SKM-1 (cell line): Measurements from ENCODE around the gene TGFB2.

Experiments used
- DNase-seq: peaks from one replicate; lab custom pipeline; 2025; ENCODE audit not compliant: unreplicated experiment; lab: John Stamatoyannopoulos, UW

The TGFB2 gene

DNA sequence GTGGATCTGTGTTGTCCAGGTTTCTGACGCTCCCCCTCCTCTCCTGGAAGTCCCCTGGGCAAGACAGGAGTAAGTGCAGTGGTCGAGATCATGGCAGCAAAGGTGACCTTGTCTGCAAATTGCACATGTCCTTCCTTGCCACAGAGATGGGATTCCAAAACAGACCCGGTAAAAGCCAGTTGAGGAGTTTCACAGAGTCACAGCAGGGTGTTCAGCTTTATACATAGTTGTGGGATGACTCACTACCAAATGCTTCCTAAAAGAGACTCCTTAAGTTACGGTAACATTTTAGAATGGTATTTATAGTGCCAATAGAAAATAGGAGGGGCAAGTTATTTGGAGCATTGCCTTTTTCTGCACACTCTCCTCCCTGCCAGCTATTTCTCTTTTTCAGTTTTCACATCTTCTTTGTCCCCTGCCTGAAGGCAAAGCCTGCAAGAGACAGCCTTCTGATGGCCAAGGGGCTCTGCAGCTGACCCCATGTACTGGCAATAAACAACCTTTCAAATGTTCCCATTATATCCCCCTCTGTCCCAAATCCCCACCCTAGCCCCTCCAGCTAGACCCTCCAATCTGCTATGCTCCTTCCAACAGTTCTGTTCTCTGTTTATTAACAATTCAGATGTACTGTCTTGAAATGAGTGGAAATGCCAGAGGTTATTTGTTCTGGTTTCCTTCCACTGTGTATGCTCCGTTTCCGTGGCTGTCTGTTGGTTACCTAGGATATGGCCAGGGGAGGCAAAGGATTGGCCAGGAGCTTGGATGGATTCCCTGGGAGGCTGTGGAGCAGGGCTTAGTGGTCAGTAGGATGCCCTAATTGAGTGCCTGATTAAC, 115.0 kb downstream of the TGFB2 start:
- no peak for DNase-seq

DNA sequence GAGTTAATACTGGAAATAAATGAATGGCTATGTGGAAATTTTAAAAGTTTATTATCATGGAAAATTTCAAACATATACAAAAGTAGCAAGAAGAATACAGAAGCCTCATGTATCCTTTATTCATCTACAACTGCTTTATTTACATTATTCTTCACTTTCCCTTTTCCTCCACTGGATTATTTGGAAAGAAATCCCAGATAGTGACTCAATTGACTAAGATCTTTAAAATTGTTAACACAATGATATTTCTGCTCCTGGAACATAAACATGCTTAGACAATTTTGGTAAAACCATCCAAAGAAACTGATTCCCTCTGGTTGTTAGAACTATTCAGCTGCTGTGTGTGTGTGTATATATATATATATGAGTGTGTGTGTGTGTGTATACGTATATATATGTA, 116.2 kb downstream of the TGFB2 start:
- no peak for DNase-seq

GRCh38 chr1:218462116-218462515, 117.0 kb downstream of the TGFB2 start:
- DNase-seq, result no peak

GRCh38 chr1:218462587-218462986, 117.5 kb downstream of the TGFB2 start:
- no peak for DNase-seq

GRCh38 chr1:218463194-218464156, 118.3 kb downstream of the TGFB2 start:
- DNase-seq, result peak; percentile 73

DNA sequence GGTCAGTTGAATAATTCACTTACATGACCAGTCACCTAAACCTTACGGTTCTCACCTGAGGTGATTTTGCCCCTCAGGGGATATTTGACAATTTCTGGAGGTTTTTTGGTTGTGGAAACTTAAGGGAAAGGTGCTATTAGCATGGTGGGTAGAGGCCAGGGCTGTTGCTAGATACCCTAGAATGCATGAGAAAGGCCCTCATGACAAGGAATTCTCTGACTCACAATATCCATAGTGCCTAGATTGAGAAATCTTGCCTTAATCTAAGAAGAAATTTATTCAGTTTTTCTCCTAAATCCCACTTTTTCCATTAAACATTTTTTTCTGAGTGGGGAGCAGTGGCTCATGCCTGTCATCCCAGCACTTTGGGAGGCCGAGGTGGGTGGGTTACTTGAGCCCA, 119.7 kb downstream of the TGFB2 start:
- no peak for DNase-seq

- DNase-seq, result no peak
Measured at GRCh38 chr1:218466341-218467010, 121.3 kb downstream of the TGFB2 start.

- DNase-seq, result no peak
Measured at GRCh38 chr1:218467101-218468072, 122.3 kb downstream of the TGFB2 start.

GRCh38 chr1:218468711-218469110, 123.6 kb downstream of the TGFB2 start:
- DNase-seq, result no peak

- DNase-seq, result no peak
Measured at GRCh38 chr1:218472885-218473284, 127.7 kb downstream of the TGFB2 start.

GRCh38 chr1:218473522-218473921, 128.4 kb downstream of the TGFB2 start:
- DNase-seq, result no peak

DNA sequence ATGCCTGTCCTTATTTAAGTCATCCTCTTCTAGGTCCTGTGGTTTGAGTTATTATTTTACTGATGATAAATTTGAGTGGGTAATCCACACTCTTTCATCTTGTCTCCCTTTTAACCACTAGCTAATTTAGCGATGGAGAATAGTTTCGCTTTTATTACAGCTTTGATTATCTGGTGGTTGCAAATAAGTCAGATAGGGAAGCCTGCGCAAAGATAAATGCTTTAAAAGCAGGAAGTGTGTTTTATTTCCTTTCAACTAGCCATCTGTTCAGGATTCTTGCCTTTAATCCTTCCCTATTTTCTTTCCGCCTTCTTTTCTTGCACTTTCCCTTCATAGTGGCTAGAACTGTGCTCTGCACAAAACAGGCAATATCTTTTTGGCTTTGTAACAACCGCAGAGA, 129.0 kb downstream of the TGFB2 start:
- DNase-seq, result no peak

GRCh38 chr1:218475275-218475674, 130.1 kb downstream of the TGFB2 start:
- no peak for DNase-seq

DNA sequence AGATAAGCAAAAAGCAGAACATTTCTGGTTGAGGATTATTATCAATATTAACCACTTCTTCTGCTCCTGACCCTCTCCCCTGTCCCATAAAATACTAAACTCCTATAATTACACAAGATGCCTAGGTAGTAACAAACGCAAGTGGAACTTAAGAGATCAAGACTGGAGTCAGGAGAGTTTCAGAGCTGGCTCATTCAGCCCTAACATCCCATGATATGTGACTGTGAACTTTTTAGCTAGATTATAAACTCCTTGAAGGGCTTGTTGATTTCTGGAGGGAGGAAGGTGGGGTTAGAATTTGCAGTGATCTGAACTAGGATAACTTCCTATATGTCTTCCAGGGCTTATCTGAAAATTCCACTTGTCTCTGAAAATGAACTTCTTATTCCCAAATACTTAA, 130.6 kb downstream of the TGFB2 start:
- no peak for DNase-seq

GRCh38 chr1:218476385-218476784, 131.2 kb downstream of the TGFB2 start:
- DNase-seq, result no peak

DNA sequence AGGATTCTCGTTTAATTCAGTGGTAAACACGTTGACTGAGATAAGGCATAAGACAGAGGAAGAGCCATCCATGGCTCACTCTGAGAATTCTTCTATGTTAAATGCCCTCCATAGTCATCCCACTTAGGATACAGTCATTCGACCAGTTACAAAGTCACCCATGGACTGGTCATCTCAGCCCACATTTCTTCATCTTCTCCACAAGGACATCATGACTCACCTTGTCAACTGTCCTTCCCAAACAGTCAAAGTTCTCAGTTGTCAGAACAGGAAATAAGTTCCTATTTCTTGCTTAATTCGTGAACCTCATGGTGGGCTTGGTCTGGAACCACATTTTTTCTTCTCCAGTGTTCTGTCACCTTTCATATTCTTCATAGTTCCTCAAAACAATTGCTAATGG, 133.2 kb downstream of the TGFB2 start:
- DNase-seq, result no peak

GRCh38 chr1:218479436-218480115, 134.4 kb downstream of the TGFB2 start:
- no peak for DNase-seq

DNA sequence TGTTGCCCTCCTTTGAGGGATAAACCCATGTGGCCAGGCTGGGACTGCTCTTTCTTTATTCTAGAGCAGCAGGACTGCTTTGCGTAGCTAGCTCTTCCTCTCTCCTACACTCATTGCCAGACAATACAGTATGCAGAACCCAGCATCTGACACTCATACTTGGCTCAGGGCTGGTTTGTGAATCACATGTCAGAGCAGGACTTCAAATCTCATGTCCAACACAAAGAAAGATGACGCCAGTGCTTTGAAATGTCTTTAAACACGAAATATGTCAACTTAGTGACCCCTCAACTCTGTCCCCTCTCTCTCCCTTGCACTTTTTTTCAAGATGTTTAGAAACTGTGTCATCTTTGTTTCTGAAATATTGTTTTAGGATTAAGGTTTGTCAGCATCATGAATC, 135.0 kb downstream of the TGFB2 start:
- no peak for DNase-seq

GRCh38 chr1:218480588-218481099, 135.5 kb downstream of the TGFB2 start:
- DNase-seq, result no peak
